ENCODE data around the gene LCE2D. TPM values are rescaled to one million over a fixed set of nuclear protein-coding genes. Genes with fewer than 3 reads are reported as not detected.
A peak's percentile ranks its signal among the peaks of the same experiment; 100 is the strongest.
"Not testable (repeated sequence)": the region's sequence is repeated elsewhere in the genome, so short reads cannot be mapped to it uniquely, and the experiment has no call there.

LCE2D gene
- total RNA-seq, 2 experiments from 2014 or later, result not detected

DNA sequence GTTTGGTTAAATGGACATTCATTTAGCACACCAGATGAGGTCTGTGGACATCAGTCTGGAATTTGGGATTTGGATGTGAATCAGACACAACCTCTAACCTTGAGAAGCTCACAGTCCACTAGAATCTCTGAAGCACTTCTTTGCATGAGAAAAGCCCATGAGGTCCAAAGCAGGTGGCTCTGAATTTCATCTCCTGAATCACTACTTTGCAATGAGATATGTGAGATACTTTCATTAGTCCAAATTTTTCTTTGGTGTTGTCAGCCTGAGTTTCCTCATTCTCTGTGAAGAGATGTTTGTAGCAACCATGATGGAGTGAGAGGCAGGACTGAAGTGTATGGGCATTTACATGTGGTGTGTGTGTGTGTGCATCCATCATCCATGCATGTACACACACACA lies 16.5 kb upstream of the LCE2D start:
- Mint-ChIP-seq H3K36me3 (ENCODE audit: low read depth) (no peaks in the 10 kb centered on the region), H3K9me3 (no peaks in the 10 kb centered on the region), H3K4me3 (no peak overlapping the region), H3K27ac (no peak overlapping the region), H3K27me3 (peaks cover 12% of the 10 kb centered on the region), H3K4me1 (ENCODE audit: low read depth) (no peaks in the 10 kb centered on the region)
- ATAC-seq (no peak), DNase-seq (no peak)
- ChIA-PET CTCF (no interaction called here), POLR2A (no interaction called here)
- no peak for TF ChIP-seq CTCF (IDR thresholded peaks at IDR 0.05)
- intact Hi-C loops (cut with micrococcal nuclease), result no loop called here

- ChIA-PET POLR2A (no interaction called here), CTCF (interaction anchor here (0.7 to 3.8 kb wide), 13 partner anchors 8 to 579 kb away, joined by 3 to 41 read pairs (median 4); partner anchors contain the start of genes LCE2C and SMCP)
- no peak overlapping the region for H3K4me3 Mint-ChIP-seq
- no peak overlapping the region for H3K27ac Mint-ChIP-seq
- no peaks in the 10 kb centered on the region for H3K36me3 Mint-ChIP-seq (ENCODE audit: low read depth)
- peak; percentile 77 for TF ChIP-seq CTCF (IDR thresholded peaks at IDR 0.05)
- DNase-seq, result peak; percentile 70
- H3K9me3 Mint-ChIP-seq, result no peaks in the 10 kb centered on the region
- no peaks in the 10 kb centered on the region for H3K4me1 Mint-ChIP-seq (ENCODE audit: low read depth)
- H3K27me3 Mint-ChIP-seq, result peaks cover 4% of the 10 kb centered on the region
- intact Hi-C loops (cut with micrococcal nuclease), result no loop called here
- ATAC-seq, result peak; percentile 45
These were observed 9.1 kb upstream of the LCE2D start for GRCh38 chr1:152654110-152654509.

DNA sequence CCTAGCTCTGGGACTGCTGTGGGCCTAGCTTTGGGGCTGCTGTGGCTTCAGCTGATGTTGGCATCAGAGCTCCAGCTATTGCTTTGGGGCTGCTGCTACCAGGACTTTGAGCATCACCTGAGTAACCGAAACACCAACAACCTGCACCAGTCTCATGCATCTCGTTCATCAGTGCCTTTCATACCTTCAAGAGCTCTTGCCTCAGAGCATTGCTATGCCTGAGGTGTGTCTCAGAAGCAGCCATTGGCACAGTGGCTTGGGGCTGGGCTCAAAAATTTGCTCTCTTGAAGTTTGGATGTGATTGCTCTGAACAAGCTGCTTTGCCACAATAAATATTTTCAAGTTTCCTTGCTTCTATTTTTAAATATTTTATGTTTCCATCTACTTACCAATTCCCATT lies 6.7 kb upstream of the LCE2D start:
- no peak overlapping the region for H3K4me3 Mint-ChIP-seq
- TF ChIP-seq CTCF (IDR thresholded peaks at IDR 0.05), result no peak
- no peaks in the 10 kb centered on the region for H3K36me3 Mint-ChIP-seq (ENCODE audit: low read depth)
- peaks cover 3% of the 10 kb centered on the region for H3K27me3 Mint-ChIP-seq
- no peaks in the 10 kb centered on the region for H3K9me3 Mint-ChIP-seq
- H3K27ac Mint-ChIP-seq, result no peak overlapping the region
- CTCF ChIA-PET, result interaction anchor here (1.7 to 3.8 kb wide), 2 partner anchors 15 to 572 kb away, joined by 4 to 41 read pairs; no protein-coding TSS in a partner anchor
- DNase-seq, result no peak
- H3K4me1 Mint-ChIP-seq (ENCODE audit: low read depth), result no peaks in the 10 kb centered on the region
- intact Hi-C loops (cut with micrococcal nuclease), result no loop called here
- no peak for ATAC-seq
- POLR2A ChIA-PET, result no interaction called here

DNA sequence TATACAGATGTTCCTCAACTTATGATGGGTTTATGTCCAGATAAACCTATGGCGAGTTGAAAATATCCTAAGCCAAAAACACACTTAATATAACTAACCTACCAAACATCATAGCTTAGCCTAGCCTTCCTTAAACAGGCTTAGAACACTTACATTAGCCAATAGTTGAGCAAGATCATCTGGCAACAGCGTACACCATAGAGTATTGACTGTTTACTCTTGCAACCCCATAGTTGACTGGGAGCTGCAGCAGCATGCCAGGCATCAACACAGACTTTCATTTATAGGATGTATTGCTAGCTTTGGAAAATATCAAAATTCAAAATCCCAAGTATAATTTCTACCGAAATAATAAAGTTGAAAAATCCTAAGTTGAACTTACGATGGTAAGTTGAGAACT lies 5.5 kb upstream of the LCE2D start:
- TF ChIP-seq CTCF (IDR thresholded peaks at IDR 0.05), result no peak
- peaks cover 3% of the 10 kb centered on the region for H3K27me3 Mint-ChIP-seq
- H3K9me3 Mint-ChIP-seq, result no peaks in the 10 kb centered on the region
- H3K4me1 Mint-ChIP-seq (ENCODE audit: low read depth), result no peaks in the 10 kb centered on the region
- H3K36me3 Mint-ChIP-seq (ENCODE audit: low read depth), result no peaks in the 10 kb centered on the region
- ChIA-PET POLR2A (no interaction called here), CTCF (interaction anchor here (1.1 to 1.7 kb wide), 2 partner anchors 34 to 571 kb away, joined by 3 to 4 read pairs; no protein-coding TSS in a partner anchor)
- DNase-seq, result no peak
- ATAC-seq, result no peak
- intact Hi-C loops (cut with micrococcal nuclease), result no loop called here
- H3K27ac Mint-ChIP-seq, result no peak overlapping the region
- H3K4me3 Mint-ChIP-seq, result no peak overlapping the region

DNA sequence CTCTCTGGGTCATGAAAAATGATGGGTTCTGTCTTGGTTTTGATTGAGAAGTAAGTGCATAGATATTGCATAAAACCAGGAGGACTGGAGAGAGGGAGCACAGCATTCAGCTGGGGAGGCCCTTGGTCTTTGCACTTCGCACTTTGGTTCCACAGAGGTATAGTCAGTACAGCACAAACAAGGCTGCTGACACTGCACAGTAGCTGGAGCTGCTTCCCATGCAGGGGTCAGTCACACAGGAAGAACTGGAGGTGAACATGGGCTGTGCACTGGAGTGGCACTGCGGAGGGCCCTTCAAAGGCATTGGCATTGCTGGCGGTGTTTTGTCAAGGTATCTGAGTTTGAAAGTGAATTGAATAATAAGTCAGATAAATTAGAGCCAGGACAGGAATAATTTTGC lies 4.5 kb upstream of the LCE2D start:
- H3K27ac Mint-ChIP-seq, result no peak overlapping the region
- no peak for TF ChIP-seq CTCF (IDR thresholded peaks at IDR 0.05)
- CTCF ChIA-PET, result no interaction called here
- POLR2A ChIA-PET, result no interaction called here
- ATAC-seq (no peak), DNase-seq (no peak)
- peaks cover 3% of the 10 kb centered on the region for H3K27me3 Mint-ChIP-seq
- H3K4me1 Mint-ChIP-seq (ENCODE audit: low read depth), result no peaks in the 10 kb centered on the region
- H3K36me3 Mint-ChIP-seq (ENCODE audit: low read depth), result no peaks in the 10 kb centered on the region
- intact Hi-C loops (cut with micrococcal nuclease), result no loop called here
- no peak overlapping the region for H3K4me3 Mint-ChIP-seq
- H3K9me3 Mint-ChIP-seq, result no peaks in the 10 kb centered on the region

DNA sequence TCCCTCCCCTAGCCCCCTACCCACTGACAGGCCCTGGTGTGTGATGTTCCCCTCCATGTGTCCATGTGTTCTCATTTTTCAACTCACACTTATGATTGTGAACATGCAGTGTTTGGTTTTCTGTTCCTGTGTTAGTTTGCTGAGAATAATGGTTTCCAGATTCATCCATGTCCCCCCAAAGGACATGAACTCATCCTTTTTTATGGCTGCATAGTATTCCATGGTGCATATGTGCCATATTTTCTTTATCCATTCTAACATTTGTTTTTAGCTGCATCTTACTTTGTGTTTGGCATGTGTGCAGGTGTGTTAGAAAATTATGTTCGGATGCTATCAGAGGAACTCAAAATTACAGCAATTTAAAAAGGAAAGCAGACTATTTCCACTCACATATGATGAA lies 3.0 kb downstream of the LCE2D start:
- H3K4me3 Mint-ChIP-seq; H3K9me3 Mint-ChIP-seq; DNase-seq; ATAC-seq; H3K36me3 Mint-ChIP-seq (ENCODE audit: low read depth); POLR2A ChIA-PET; H3K4me1 Mint-ChIP-seq (ENCODE audit: low read depth); H3K27me3 Mint-ChIP-seq; intact Hi-C loops (cut with micrococcal nuclease); CTCF ChIA-PET; H3K27ac Mint-ChIP-seq: not testable (repeated sequence)
